ENCODE measurements around the gene GRIA4. TPM values are rescaled to one million over a fixed set of nuclear protein-coding genes. Genes with fewer than 3 reads are reported as not detected.

Gene GRIA4
- polyA plus RNA-seq, 1 of the 3 experiments (the other 2 are of a cell fraction): 0.02 TPM

DNA sequence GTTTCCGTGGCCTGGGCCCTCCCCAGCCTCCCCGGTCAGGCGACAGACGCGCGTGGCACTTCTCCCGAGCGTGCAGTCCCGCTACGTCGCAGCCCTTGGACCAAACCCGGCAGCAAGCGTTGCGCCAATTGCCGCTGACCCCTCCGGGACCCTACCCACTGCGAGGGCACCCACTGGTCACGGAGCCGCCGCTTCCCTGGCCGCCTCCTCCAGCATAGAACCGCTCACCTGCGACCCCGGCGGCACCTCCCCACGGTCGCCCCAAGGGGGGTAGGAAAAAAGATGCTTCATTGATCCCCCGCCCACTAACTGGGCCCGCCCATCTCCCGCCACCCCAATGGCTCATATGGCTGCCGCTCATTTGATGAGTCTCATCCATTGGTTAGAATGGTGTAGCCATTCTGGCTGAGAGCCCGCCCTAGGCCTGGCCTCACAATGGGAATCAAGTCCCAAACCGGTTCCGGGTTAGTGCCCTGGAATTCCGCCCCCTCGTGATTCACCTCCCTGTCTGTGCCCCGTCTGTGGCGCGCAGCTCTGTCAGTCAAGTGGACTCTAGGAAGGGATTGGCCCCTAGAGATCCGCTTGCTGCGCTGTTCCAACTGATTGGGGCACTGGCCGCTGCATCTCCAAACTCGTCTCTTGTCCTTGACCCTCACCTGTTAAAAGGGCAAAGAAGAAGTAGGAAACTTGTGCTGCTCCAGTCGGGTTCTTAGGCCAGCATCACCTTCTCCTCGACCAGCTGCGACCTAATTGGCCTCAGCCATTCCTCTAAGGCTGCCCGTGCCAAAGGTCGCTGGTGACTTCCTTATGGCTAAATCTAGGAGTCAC is 412.3 kb downstream of the GRIA4 start, which contains the start of gene MSANTD4:
MSANTD4 (minus strand) TSS at position 274 of the 828 bp plus-strand sequence. CDS start 11,323 bp downstream, outside the sequence.
- H3K9ac ChIP-seq: peak within 1 kb of the TSS; percentile 78
- WGBS (ENCODE audit: low lambda C conversion rate): under 1% methylated on average over 17 of the region's 48 CpGs
- ChIA-PET POLR2A (no interaction called here), CTCF (interaction anchor here (1.1 kb wide), 1 partner anchor 55 kb away, joined by 3 read pairs; the partner anchor contains the start of genes AASDHPPT and KBTBD3)
- H3K4me3 ChIP-seq (ENCODE audit: low read depth in 2 of 2, low read length in 1 of 2): peak within 1 kb of the TSS; percentile 80 to 81
- H3F3A ChIP-seq (replicated peaks; ENCODE audit: insufficient read depth): no peaks in the 10 kb centered on the region
- no peaks in the 10 kb centered on the region for H4K20me1 ChIP-seq (ENCODE audit: insufficient read depth)
- peak within 1 kb of the TSS; percentile 72 for H3K4me2 ChIP-seq
- H2AFZ ChIP-seq (ENCODE audit: low read depth): peak within 1 kb of the TSS; percentile 98
- H3K9me2 ChIP-seq: no peaks in the 10 kb centered on the region
- peaks cover 12 to 25% of the 10 kb centered on the region in 2 experiments for H3K36me3 ChIP-seq (replicated peaks in 1 of 2; ENCODE audit: control insufficient read depth in 1 of 2, insufficient read depth in 2 of 2, low read length in 1 of 2)
- no peaks in the 10 kb centered on the region for H3K9me3 ChIP-seq
- peaks cover 43% of the 10 kb centered on the region for H3K79me2 ChIP-seq (ENCODE audit: insufficient read depth)
- H3K4me1 ChIP-seq (ENCODE audit: control insufficient read depth in 1 of 2, insufficient read depth in 2 of 2, low read depth in 1 of 2, low read length in 1 of 2): peaks cover 0 to 27% of the 10 kb centered on the region in 2 experiments; a peak in 3 of 4 replicates
- DNase-seq: peak; percentile 94
- H3K27me3 ChIP-seq (ENCODE audit: insufficient read depth): no peaks in the 10 kb centered on the region
- H3K27ac ChIP-seq (ENCODE audit: low read depth in 2 of 2, low read length in 1 of 2): peak within 1 kb of the TSS; percentile 60 to 85
- TF ChIP-seq YY1 (IDR thresholded peaks at IDR 0.05; ENCODE audit: low read depth) (no peak), FOXJ3 (CRISPR knock-in tag; IDR thresholded peaks at IDR 0.05) (no peak), TCF12 (IDR thresholded peaks at IDR 0.05) (no peak), CHD2 (IDR thresholded peaks at IDR 0.05; ENCODE audit: low read length, partially characterized antibody) (peak; percentile 96), USF1 (IDR thresholded peaks at IDR 0.05; ENCODE audit: borderline replicate concordance, low read depth) (no peak; the same call in 1 of the 2 replicates), ELF1 (IDR thresholded peaks at IDR 0.05) (peak; percentile 86), TAF1 (IDR thresholded peaks at IDR 0.05; ENCODE audit: borderline replicate concordance, low read depth, low read length) (0 out of 2 replicates have a peak, but pooled peaks have one; percentile 40), GABPA (IDR thresholded peaks at IDR 0.05; ENCODE audit: low read depth) (peak; percentile 98), CTCF (IDR thresholded peaks at IDR 0.05) (no peak), PBX3 (IDR thresholded peaks at IDR 0.05) (peak; percentile 99), EP300 (IDR thresholded peaks at IDR 0.05; ENCODE audit: borderline replicate concordance in 1 of 2, low read depth in 1 of 2, low read length in 1 of 2) (no peak), JUND (IDR thresholded peaks at IDR 0.05) (peak; percentile 62; the same call in 1 of the 2 replicates), RXRA (IDR thresholded peaks at IDR 0.05; ENCODE audit: borderline replicate concordance, low read depth) (no peak), RAD21 (IDR thresholded peaks at IDR 0.05; ENCODE audit: low read length) (no peak), POLR2AphosphoS5 (IDR thresholded peaks at IDR 0.05; ENCODE audit: low read depth, low read length) (no peak; the same call in none of the 2 replicates), FOSL2 (IDR thresholded peaks at IDR 0.05; ENCODE audit: borderline replicate concordance, low read depth) (peak; percentile 74), NRF1 (IDR thresholded peaks at IDR 0.05; ENCODE audit: low read depth, low read length) (no peak; the same call in 1 of the 2 replicates), NFIC (IDR thresholded peaks at IDR 0.05; ENCODE audit: borderline replicate concordance) (no peak; the same call in 1 of the 2 replicates), USF2 (IDR thresholded peaks at IDR 0.05; ENCODE audit: borderline replicate concordance, low read depth, low read length) (no peak), MEF2A (IDR thresholded peaks at IDR 0.05; ENCODE audit: borderline replicate concordance, low read depth) (no peak), EZH2phosphoT487 (IDR thresholded peaks at IDR 0.05; ENCODE audit: borderline replicate concordance, low read depth) (no peak), SIN3A (IDR thresholded peaks at IDR 0.05; ENCODE audit: borderline replicate concordance, low read depth, low read length) (peak; percentile 17; the same call in 1 of the 2 replicates)
- TF ChIP-seq, protein P1, sequence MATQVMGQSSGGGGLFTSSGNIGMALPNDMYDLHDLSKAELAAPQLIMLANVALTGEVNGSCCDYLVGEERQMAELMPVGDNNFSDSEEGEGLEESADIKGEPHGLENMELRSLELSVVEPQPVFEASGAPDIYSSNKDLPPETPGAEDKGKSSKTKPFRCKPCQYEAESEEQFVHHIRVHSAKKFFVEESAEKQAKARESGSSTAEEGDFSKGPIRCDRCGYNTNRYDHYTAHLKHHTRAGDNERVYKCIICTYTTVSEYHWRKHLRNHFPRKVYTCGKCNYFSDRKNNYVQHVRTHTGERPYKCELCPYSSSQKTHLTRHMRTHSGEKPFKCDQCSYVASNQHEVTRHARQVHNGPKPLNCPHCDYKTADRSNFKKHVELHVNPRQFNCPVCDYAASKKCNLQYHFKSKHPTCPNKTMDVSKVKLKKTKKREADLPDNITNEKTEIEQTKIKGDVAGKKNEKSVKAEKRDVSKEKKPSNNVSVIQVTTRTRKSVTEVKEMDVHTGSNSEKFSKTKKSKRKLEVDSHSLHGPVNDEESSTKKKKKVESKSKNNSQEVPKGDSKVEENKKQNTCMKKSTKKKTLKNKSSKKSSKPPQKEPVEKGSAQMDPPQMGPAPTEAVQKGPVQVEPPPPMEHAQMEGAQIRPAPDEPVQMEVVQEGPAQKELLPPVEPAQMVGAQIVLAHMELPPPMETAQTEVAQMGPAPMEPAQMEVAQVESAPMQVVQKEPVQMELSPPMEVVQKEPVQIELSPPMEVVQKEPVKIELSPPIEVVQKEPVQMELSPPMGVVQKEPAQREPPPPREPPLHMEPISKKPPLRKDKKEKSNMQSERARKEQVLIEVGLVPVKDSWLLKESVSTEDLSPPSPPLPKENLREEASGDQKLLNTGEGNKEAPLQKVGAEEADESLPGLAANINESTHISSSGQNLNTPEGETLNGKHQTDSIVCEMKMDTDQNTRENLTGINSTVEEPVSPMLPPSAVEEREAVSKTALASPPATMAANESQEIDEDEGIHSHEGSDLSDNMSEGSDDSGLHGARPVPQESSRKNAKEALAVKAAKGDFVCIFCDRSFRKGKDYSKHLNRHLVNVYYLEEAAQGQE (IDR thresholded peaks at IDR 0.05; ENCODE audit: low read depth, low read length): no peak
- TF ChIP-seq, protein P2, sequence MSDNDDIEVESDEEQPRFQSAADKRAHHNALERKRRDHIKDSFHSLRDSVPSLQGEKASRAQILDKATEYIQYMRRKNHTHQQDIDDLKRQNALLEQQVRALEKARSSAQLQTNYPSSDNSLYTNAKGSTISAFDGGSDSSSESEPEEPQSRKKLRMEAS (IDR thresholded peaks at IDR 0.05; ENCODE audit: low read depth): peak; percentile 8; the same call in 1 of the 2 replicates

Data from SK-N-SH (cell line).